Prostate gland (tissue), 2 donors: ENCODE data around the gene PNMT.

Source experiments
- CTCF ChIP-seq, 4 experiments: fragments of 200-600 bp in 2 of 4; fragments of 450-650 bp in 2 of 4; sonication (generic) in 2 of 4; IDR thresholded peaks; 1 replicate in 3 of 4; 2 replicates in 1 of 4; pipeline ENCODE4 v1.5.1; 2016 to 2019; ENCODE audit warnings: antibody characterized with exemption in 4 of 4, mild to moderate bottlenecking in 2 of 4, moderate library complexity in 2 of 4
- POLR2A ChIP-seq: fragments of 450-650 bp; IDR thresholded peaks from one replicate; pipeline ENCODE4 v1.6.1; 2016; ENCODE audit warnings: antibody characterized with exemption, mild to moderate bottlenecking

- TF ChIP-seq POLR2A: no peak
- TF ChIP-seq CTCF (IDR thresholded peaks at IDR 0.05): no peak
Measured at GRCh38 chr17:39719563-39720355, 51.5 kb downstream of the PNMT start.
